CD4-positive, alpha-beta T cell treated with Interleukin-4 for 4 hours (primary cell): ENCODE measurements around the gene MEF2A.
"Not testable (repeated sequence)": the region's sequence is repeated elsewhere in the genome, so short reads cannot be mapped to it uniquely, and the experiment has no call there.

Experiments
- DNase-seq: peaks from one replicate; pipeline ENCODE4 v3.0.0-alpha.2; 2020

The MEF2A gene

DNA sequence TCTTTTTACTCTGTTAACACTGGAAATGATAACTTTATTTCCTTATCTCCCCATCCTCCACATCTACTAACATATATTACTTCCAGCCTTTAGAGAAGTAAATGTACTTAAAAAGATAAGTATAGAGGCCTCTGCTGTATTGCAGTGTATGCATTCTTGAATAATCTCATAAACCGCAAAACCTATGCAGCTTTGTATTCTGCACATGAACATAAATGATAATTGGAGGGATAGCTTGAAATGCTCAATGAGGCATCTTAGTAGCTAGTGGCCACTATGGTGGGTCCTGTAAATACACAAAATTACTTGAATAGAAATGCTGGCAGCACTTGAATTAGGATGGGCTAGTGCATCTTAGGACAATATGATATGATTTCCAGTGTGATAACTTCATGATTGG, 90.4 kb downstream of the MEF2A start:
- DNase-seq, result no peak

DNA sequence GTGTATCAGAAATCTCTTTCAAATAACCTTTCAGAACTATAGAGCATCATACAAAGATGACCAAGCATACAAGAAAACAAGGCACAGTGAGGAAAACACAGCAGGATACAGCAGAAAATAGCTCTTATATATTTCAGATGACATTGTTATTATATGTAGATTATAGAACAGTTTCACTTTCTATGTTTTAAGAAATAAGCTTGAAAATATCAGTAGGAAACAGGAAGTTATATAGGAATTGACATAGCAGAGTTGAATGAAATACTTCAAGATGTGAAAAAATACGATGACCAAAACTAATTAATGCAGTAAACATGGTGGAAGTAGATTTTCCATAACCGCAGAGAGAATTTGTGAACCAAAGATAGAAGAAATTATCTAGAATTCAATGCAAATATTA, 92.2 kb downstream of the MEF2A start:
- DNase-seq, result no peak

- no peak for DNase-seq
These were observed 97.1 kb downstream of the MEF2A start for GRCh38 chr15:99662903-99663302.

DNA sequence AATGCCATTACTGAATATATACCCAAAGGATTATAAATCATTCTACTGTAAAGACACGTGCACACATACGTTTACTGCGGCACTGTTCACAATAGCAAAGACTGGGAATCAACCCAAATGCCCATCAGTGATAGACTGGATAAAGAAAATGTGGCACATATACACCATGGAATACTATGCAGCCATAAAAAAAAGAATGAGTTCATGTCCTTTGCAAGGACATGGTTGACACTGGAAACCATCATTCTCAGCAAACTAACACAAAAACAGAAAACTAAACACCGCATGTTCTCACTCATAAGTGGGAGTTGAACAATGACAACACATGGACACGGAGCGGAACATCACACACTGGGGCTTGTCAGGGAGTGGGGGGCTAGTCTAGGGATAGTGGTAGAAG, 100.3 kb downstream of the MEF2A start:
- not testable (repeated sequence) for DNase-seq

DNA sequence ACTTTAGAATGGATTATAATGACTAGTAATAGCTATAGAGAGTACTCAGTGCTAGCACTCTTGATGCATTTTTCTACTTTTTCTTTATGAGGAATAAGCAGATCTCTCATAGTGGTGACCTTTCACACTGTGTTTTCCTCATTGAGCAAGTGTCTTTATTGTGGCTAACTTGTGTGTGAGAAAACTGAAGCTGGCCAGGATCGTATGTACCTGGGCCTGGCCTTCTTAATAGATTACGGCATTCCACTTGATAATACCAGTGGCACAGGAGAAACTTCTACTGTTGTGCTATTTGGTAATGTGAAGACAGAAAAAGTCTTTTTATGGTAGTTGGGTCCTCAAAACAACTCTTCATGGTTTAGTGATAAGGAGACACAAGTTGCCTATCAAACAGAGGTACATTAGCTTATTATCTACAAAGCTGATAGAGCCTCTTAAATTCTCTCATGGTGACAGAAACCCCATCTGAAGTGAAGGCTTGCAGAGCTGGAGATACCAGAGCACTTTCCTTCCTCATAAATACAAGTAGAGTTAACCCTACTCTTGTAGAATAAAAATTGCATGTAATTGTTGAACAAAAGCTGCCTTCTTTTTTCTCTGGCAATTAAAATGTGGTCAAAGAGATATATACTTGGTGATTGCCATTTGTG, 102.9 kb downstream of the MEF2A start:
- DNase-seq, result no peak

- no peak for DNase-seq
These were observed 103.5 kb downstream of the MEF2A start for GRCh38 chr15:99669250-99669649.

DNA sequence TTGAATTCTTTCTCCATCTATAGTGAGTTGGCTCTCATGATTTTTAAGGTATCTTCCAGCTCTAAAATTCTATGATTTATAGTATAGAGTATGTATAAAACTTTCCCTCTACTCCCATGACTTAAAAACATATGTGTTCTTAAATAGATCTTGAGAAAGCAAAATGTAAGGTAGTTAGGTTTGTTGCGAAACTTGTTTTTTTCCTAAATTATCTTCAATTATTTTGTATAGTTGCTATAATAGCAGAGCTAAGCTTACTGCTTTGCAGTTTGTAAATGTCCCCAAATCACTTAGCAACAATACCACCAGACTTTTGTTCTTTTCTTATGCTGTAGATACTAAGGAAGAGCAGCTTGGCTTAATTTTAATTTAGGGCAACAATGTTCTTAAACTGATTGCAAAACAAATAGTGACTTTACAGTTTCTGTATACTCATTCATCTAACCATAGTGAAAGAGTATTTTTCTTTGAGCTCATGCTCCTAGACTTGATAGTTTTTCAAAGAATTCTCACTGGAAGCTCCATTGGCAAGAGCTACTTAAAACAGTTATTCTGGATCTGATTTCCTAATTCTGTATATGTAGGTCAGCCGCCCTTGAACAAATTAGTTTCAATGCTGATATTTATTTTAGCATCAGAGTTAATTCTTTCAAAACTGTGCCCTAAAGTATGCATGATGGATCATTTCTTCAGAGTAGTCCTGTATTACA, 106.3 kb downstream of the MEF2A start:
- DNase-seq, result no peak

DNA sequence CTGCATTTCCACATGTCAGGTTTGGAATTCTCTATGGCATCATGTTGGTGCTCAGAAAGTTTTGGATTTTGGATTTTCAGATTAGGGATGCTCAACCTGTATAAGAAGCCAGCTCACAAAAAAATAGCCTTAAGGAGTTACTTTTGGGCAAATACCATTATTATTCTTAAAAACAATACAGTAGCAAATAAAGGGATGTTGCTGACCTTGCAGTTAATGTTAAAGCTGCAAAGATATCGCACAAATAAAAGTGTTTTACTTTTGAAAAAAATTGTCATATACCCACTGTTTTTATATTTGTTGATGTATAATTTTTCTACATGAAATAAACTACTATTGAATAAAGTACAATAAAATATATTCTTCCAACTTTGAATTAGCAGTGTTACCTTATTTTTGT, 107.3 kb downstream of the MEF2A start:
- no peak for DNase-seq

DNA sequence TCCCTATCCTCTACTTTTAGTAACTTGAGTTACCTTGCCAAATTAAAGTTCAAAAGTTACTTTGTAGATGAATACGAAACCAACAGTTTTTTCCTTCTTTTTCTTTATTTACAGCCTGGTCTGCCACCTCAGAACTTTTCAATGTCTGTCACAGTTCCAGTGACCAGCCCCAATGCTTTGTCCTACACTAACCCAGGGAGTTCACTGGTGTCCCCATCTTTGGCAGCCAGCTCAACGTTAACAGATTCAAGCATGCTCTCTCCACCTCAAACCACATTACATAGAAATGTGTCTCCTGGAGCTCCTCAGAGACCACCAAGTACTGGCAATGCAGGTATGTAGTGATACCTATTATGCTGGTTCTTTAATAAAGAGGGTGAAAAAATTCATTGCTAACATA, 108.5 kb downstream of the MEF2A start:
- DNase-seq, result no peak

- no peak for DNase-seq
These were observed 111.9 kb downstream of the MEF2A start for GRCh38 chr15:99677540-99678134.

- DNase-seq, result no peak
These were observed 114.5 kb downstream of the MEF2A start for GRCh38 chr15:99680276-99680675.

DNA sequence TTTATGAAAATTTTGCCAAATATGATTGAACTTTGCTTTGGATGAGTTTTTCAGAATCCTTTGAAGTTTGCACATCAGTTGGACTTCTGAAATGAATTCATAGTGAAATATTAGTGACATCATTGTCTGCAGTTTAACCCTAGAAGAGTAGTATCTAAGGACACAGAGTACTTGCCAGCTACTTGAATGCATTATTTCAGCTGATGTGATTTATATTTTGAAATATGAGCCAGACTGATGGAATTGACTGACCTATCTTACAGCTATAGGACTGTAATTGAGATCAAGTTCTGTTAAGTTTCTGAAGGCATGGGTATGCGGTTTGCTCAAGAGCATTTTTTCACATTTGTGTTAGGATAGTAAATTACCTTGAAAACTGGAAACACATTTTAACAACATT, 116.2 kb downstream of the MEF2A start:
- DNase-seq, result no peak

- DNase-seq, result no peak
These were observed 116.7 kb downstream of the MEF2A start for GRCh38 chr15:99682455-99682854.

DNA sequence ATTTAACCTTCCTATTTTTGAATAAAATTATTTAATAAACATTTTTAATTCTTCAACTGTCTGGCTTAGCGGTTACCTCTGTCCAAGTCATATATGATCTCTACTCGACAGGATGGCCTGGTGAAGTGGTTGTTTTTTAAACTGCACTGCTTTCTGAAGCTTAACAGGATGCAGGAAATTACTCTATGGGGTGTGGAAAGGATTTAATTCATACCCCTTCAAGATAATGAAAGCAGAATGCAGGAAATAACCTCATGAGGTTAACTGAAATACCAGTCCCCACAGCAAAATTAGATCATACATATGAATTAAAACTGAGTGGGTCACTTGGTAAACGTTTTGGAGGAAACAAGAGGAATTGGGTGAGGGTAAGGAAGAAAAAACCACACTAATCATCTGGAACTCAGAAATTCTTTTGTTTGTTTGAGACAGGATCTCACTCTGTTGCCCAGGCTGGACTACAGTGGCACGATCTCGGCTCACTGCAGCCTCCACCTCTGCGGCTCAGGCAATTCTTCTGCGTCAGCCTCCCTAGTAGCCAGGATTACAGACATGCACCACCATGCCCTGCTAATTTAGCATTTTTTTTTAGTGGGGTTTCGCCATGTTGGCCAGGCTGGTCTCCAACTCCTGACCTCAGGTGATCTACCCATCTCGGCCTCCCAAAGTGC, 117.4 kb downstream of the MEF2A start:
- peak; percentile 15 for DNase-seq

DNA sequence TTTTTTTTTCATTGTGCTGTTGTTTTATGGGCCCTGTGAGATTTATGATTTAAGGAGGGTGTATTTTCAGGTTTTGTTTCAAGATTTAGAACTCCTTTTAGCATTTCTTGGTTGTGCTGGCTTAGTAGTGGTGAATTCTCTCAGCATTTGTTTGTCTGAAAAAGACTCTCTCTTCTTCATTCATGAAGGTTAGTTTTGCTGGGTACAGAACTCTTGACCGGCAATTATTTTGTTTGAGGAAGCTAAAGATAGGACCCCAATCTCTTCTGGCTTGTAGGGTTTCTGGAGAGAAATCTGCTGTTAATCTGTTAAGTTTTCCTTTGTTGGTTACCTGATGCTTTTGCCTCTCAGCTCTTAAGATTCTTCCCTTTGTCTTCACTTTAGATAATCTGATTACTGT, 120.5 kb downstream of the MEF2A start:
- DNase-seq, result no peak

DNA sequence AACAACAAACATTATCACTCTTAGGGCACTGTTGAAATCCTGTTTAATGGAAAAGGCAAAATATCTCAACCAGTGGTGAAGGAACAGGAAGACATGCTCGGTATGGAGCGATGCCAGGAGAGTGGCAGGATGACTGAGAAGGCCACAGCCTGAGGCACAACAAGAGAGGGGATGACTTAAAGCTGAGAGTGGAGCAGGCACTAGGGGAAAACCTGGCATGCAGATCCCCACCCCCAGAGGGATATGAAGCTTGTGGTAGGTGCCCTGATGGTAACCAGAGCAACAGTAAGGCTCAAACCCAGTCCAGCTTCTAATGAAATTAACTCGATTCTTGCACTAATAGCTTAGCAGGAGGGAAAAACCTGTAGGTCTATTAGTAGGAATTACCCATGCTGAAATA, 127.0 kb downstream of the MEF2A start:
- DNase-seq, result no peak

GRCh38 chr15:99696096-99696495, 130.3 kb downstream of the MEF2A start:
- no peak for DNase-seq

DNA sequence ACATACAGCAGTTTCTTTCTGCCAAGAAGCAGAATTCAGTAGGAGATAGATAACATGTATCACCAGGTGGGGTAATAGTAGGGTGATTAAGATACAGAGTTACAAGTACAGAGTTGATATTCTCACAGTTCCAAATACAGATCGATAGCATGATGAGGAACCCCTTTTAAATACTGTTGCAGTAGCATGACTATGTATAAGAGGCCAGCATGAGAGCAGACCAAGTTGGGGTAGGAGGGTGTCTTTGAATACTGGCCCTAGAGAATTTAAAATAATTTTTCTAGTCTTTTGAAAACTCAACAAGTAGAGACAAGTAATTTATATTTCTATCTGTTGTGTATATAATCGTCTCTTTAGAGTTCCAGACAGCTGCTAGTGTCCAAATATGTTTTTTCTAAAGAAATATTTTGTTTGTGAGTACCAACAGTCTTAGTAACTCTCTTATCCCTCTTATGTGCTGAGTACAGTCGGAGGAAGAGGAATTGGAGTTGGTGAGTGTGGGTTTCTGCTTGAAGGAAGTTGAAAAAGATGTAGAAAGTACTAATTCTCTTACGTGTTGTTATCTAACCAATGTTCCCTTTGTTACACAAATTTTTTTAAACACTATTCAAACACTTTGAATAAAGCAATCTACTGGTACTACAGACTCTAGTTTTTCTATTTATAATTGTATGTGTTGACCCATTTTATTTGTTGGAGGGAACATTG, 137.3 kb downstream of the MEF2A start:
- no peak for DNase-seq

GRCh38 chr15:99703603-99704443, 138.0 kb downstream of the MEF2A start:
- peak; percentile 44 for DNase-seq

DNA sequence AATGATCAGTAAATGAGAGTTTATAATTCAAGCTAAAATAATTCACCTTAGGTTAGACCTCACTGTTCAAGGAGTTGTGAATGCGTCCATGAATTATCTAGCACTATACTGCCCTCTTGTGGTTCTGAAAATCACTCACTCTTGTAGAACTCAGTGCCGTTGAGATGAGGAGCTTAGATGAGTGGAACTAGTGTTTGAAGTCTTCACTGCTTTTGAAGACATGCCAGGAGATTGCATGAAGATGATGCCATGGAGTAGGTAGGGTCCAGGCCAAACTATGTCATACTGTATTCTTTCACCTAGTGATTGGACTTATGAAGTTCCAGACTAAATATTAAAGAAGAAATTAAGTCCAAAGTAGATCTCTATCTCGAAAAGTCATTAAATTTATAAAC, 138.7 kb downstream of the MEF2A start:
- peak; percentile 77 for DNase-seq

- DNase-seq, result peak; percentile 12
These were observed 140.9 kb downstream of the MEF2A start for GRCh38 chr15:99706557-99707303.
